Mucosa of rectum (tissue), 2 donors: ENCODE data around the gene UGT1A4.
"Not testable (repeated sequence)": the region's sequence is repeated elsewhere in the genome, so short reads cannot be mapped to it uniquely, and the experiment has no call there.

Experiments used
- H3K27ac ChIP-seq, 2 donors: one replicate each; pipeline ENCODE4 v1.7.0; 2013; ENCODE audit warnings: inconsistent platforms in 2 of 2, low read depth in 2 of 2, low read length in 2 of 2
- H3K27me3 ChIP-seq, 2 donors: one replicate each; pipeline ENCODE4 v1.7.0; 2013; ENCODE audit warnings: low read length in 2 of 2; ENCODE audit not compliant: control insufficient read depth in 2 of 2, insufficient read depth in 2 of 2
- H3K36me3 ChIP-seq, 2 donors: one replicate each; pipeline ENCODE4 v1.7.0; 2013; ENCODE audit warnings: low read length in 2 of 2; ENCODE audit not compliant: control insufficient read depth in 2 of 2, insufficient read depth in 2 of 2
- H3K4me1 ChIP-seq, 2 donors: one replicate each; pipeline ENCODE4 v1.7.0; 2013; ENCODE audit warnings: low read length in 2 of 2, mild to moderate bottlenecking in 1 of 2; ENCODE audit not compliant: control insufficient read depth in 2 of 2, insufficient read depth in 2 of 2
- H3K4me3 ChIP-seq, 2 donors: one replicate each; pipeline ENCODE4 v1.7.0; 2013; ENCODE audit warnings: low read length in 2 of 2
- H3K9ac ChIP-seq, 2 donors: one replicate each; pipeline ENCODE4 v1.7.0; 2013; ENCODE audit warnings: low read length in 2 of 2, low read depth in 1 of 2, mild to moderate bottlenecking in 1 of 2
- H3K9me3 ChIP-seq, 2 donors: one replicate each; pipeline ENCODE4 v1.7.0; 2013; ENCODE audit warnings: low read length in 2 of 2; ENCODE audit not compliant: control insufficient read depth in 2 of 2
- donor health status: healthy.
- donor health status: Normal muscosa, but diverticular disease.

Gene UGT1A4

DNA sequence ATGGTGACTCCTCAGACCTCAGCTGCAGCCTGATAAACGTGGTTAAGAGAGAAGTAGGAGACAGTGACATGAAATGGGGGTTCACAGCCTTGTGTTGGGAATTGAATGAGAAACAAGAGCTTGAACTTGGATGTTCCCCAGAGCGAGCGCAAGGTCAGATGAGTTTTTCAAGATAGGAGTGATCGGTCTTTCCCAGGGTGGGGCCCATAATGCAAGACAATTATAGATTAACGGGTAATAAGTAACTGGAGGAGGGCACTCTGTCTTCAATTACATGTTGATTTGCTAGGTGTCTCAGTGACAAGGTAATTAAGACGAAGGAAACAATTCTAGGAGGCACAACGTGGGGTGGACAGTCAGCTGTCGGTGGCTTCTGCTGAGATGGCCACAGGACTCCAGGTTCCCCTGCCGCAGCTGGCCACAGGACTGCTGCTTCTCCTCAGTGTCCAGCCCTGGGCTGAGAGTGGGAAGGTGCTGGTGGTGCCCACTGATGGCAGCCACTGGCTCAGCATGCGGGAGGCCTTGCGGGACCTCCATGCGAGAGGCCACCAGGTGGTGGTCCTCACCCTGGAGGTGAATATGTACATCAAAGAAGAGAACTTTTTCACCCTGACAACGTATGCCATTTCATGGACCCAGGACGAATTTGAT is 5.8 kb upstream of the UGT1A4 start, which contains the start of gene UGT1A5:
Gene UGT1A5, plus strand, starts transcription at position 297 of the 651 bp plus-strand sequence. Its CDS starts 85 bp downstream, at position 382.
- Histone ChIP-seq H3K4me3 (no peak within 1 kb of the TSS), H3K27ac (no peak within 1 kb of the TSS)

DNA sequence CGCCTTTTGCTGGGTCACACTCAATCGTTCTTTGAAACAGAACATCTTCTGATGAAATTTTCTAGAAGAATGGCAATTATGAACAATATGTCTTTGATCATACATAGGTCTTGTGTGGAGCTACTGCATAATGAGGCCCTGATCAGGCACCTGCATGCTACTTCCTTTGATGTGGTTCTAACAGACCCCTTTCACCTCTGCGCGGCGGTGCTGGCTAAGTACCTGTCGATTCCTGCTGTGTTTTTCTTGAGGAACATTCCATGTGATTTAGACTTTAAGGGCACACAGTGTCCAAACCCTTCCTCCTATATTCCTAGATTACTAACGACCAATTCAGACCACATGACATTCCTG is 5.3 kb upstream of the UGT1A4 start:
- Histone ChIP-seq H3K9ac (no peak overlapping the region), H3K9me3 (no peaks in the 10 kb centered on the region), H3K36me3 (no peaks in the 10 kb centered on the region), H3K4me1 (peaks cover 0 to 2% of the 10 kb centered on the region in 2 donors), H3K4me3 (no peak overlapping the region), H3K27ac (no peak overlapping the region), H3K27me3 (peaks cover 0 to 2% of the 10 kb centered on the region in 2 donors)

More for the DNA sequence above, 5.8 kb upstream of the UGT1A4 start, which contains the start of gene UGT1A5:
- Histone ChIP-seq H3K36me3 (no peaks in the 10 kb centered on the region), H3K4me1 (peaks cover 0 to 2% of the 10 kb centered on the region in 2 donors), H3K27me3 (peaks cover 0 to 2% of the 10 kb centered on the region in 2 donors), H3K9ac (no peak within 1 kb of the TSS), H3K9me3 (no peaks in the 10 kb centered on the region)

DNA sequence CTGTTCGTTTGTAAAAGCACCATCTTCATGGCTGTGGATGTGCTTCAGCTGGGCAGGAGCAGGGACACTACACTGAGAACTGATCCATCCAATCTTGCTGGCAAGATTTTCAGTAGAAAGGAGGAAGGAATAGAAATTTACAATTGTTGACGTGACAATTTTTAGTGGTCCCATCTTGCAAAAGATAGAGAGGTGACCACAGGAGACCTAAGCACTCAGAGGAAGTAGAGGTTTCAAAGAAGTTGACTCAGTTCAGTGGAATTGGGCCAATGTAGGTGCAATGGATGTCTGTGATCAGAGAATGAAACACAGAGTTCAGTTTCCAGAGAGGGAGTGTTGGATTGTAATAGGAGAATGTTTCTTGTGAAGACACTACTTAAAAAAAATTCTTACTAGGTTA is 4.4 kb upstream of the UGT1A4 start:
- no peak overlapping the region for H3K27ac ChIP-seq
- H3K36me3 ChIP-seq: no peaks in the 10 kb centered on the region
- peaks cover 0 to 2% of the 10 kb centered on the region in 2 donors for H3K4me1 ChIP-seq
- H3K9me3 ChIP-seq: no peaks in the 10 kb centered on the region
- no peak overlapping the region for H3K9ac ChIP-seq
- H3K4me3 ChIP-seq: no peak overlapping the region
- H3K27me3 ChIP-seq: peaks cover 0 to 2% of the 10 kb centered on the region in 2 donors

DNA sequence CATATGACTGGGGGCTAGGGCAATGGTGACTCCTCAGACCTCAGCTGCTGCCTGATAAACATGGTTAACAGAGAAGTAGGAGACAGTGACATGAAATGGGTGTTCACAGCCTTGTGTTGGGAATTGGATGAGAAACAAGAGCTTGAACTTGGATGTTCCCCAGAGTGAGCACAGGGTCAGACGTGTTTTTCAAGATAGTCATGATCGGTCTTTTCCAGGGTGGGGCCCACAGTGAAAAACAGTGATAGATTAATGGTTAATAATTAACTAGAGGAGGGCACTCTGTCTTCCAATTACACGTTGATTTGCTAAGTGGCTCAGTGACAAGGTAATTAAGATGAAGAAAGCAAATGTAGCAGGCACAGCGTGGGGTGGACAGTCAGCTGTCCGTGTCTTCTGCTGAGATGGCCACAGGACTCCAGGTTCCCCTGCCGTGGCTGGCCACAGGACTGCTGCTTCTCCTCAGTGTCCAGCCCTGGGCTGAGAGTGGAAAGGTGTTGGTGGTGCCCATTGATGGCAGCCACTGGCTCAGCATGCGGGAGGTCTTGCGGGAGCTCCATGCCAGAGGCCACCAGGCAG is 10.3 kb downstream of the UGT1A4 start, which contains the start of gene UGT1A3:
Gene UGT1A3, plus strand, starts transcription at position 320 of the 579 bp plus-strand sequence. Its CDS starts 85 bp downstream, at position 405.
- H3K27ac ChIP-seq: no peak within 1 kb of the TSS
- no peak within 1 kb of the TSS for H3K4me3 ChIP-seq
- no peaks in the 10 kb centered on the region for H3K27me3 ChIP-seq
- H3K9ac ChIP-seq: no peak within 1 kb of the TSS
- H3K4me1 ChIP-seq: no peaks in the 10 kb centered on the region
- no peaks in the 10 kb centered on the region for H3K9me3 ChIP-seq
- no peaks in the 10 kb centered on the region for H3K36me3 ChIP-seq

DNA sequence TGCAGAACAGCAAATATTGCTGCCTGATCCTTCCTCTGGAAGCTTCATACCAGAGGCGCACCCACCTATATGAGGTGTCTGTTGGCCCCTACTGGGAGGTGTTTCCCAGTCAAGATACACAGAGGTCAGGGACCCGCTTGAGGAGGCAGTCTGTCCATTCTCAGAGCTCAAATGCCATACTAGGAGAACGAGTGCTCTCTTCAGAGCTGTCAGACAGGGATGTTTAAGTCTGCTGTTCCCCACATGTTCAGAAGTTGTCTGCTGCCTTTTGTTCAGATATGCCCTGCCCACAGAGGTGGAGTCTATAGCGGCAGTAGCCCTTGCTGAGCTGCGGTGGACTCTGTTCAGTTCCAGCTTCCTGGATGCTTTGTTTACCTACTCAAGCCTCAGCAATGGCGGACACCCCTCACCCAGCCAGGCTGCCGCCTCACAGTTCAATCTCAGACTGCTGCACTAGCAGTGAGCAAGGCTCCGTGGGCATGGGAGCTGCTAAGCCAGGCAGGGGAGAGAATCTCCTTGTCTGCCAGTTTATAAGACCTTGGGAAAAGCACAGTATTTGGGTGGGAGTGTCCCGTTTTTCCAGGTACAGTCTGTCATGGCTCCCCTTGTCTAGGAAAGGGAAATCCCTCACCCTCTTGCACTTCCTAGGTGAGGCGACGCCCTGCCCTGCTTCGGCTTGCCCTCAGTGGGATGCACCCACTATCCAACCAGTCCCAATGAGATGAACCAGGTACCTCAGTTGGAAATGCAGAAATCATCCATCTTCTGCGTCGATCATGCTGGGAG is 18.5 kb downstream of the UGT1A4 start:
- H3K4me1 ChIP-seq, H3K27me3 ChIP-seq, H3K9ac ChIP-seq, H3K36me3 ChIP-seq, H3K27ac ChIP-seq, H3K9me3 ChIP-seq, H3K4me3 ChIP-seq: not testable (repeated sequence)

DNA sequence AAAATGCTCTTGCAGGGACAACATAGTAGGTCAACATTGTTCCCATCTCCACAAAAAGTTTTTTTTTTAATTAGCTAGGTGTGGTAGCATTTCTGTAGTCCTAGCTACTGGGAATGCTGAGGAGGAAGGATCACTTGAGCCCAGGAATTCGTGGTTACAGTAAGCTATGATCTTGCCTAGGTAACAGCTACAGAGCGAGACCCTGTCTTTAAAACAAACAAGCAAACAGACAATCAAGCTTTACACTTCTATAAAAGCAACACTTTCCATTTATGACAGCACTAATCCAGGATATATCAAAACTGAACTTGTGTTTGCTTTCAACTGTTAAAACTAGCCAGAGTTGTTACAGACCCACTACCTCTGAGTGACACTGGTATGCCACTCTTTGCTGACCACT is 22.3 kb downstream of the UGT1A4 start:
- Histone ChIP-seq H3K36me3 (no peaks in the 10 kb centered on the region), H3K27me3 (no peaks in the 10 kb centered on the region), H3K27ac (no peak overlapping the region), H3K9me3 (no peaks in the 10 kb centered on the region), H3K9ac (no peak overlapping the region), H3K4me3 (no peak overlapping the region), H3K4me1 (no peaks in the 10 kb centered on the region)

DNA sequence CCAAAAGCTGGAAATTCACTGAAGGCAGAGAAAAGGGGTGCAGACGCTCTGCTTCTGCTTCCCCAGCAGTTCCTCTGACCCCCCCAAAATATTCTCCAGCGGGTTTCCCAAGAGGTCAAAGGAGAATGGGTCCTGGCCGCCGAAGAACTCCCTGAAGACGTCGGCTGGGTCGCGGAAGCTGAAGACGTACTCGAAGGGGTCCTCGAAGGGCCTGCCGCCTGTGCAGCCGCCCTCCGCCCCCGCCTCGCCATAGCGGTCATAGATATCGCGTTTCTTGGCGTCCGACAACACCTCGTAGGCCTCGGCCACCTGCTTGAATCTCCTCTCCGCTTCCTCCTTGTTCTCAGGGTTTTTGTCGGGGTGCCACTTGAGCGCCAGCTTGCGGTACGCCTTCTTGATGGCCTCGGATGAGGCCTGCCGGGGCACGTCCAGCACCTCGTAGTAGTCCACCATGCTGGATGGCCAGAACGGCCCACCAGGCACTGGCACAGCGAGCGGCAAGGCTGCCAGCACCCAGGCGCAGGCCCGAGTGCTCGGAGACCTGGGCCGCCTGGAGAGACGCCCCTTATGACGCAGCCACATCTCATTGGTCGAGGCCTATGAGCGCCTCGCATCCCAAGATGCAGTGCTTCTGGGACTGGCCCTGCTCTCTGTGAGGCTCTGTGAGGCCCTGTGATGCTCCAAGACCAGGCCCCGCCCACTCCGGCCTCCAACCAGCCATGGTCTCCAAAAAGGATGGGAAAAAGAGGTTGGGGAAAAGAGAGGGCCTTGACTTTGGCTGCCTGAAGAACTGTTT is 25.1 kb downstream of the UGT1A4 start:
- no peak overlapping the region for H3K9ac ChIP-seq
- H3K27ac ChIP-seq: no peak overlapping the region
- H3K27me3 ChIP-seq: no peaks in the 10 kb centered on the region
- H3K36me3 ChIP-seq: no peaks in the 10 kb centered on the region
- H3K4me1 ChIP-seq: no peaks in the 10 kb centered on the region
- H3K4me3 ChIP-seq: no peak overlapping the region
- H3K9me3 ChIP-seq: no peaks in the 10 kb centered on the region

DNA sequence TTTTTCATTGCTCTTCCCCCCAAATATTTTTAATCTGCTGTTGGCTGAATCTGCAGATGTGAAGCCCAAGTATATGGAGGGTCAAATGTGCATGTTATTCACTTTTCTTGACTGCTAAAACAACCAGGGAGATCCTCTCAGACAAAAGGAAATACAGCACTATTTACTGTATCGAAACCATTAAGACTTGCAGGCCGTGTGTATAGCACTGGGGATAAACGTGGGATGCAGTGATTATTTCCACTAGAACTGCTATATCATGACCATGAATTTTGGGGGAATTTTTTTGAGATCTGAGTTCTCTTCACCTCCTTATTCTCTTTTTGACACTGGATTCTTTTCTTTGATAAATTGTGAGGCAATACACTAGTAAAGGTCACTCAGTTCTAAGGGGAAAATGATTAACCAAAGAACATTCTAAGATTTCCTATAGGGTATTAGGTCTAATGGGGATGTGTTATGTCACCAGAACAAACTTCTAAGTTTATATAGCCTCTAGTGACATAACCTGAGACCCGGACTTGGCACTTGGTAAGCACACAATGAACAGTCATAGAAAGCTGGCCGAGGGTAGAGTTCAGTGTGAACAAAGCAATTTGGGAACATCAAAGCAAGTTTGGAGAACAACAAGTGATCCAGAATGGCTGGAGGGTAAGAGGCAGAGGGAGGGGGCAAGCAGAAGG is 26.7 kb downstream of the UGT1A4 start:
- no peak overlapping the region for H3K27ac ChIP-seq
- H3K4me3 ChIP-seq: no peak overlapping the region
- no peaks in the 10 kb centered on the region for H3K4me1 ChIP-seq
- no peaks in the 10 kb centered on the region for H3K9me3 ChIP-seq
- H3K36me3 ChIP-seq: no peaks in the 10 kb centered on the region
- H3K9ac ChIP-seq: no peak overlapping the region
- H3K27me3 ChIP-seq: no peaks in the 10 kb centered on the region

DNA sequence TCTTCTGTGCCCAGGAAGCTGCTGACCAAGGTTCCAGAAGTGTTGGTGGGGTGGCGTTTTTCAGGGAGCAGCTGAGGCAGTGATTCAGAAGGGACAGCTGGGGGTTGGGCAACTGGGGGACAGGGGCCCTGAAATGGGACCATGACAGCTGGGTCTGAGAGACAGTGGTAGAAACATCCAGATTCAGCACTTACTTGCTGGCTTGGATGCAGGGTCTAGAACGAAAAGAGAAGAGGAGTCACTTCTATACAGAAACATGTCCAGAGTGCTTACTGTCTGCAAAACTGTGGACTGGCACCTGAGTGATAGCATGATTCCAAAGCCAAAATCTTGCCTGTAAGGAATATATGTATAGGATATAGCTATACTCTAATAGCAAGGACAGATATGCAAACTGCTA is 27.3 kb downstream of the UGT1A4 start:
- not testable (repeated sequence) for H3K9ac ChIP-seq, H3K27ac ChIP-seq, H3K27me3 ChIP-seq, H3K4me1 ChIP-seq, H3K36me3 ChIP-seq, H3K9me3 ChIP-seq, H3K4me3 ChIP-seq
